ENCODE results near the gene TELO2. TPM values are rescaled to one million over a fixed set of nuclear protein-coding genes. Genes with fewer than 3 reads are reported as not detected.
"Not testable (repeated sequence)": the region's sequence is repeated elsewhere in the genome, so short reads cannot be mapped to it uniquely, and the experiment has no call there.

Gene TELO2
- total RNA-seq, 4 donors from 2014 or later = 23.1 to 40.0 (median 34.1) TPM

GRCh38 chr16:1466054-1466453, 27.1 kb upstream of the TELO2 start:
- TF ChIP-seq POLR2A (IDR thresholded peaks at IDR 0.05) = no peak
- TF ChIP-seq CTCF (IDR thresholded peaks at IDR 0.05) = no peak
- DNase-seq (ENCODE audit: low spot score in 2 of 2) = no peak
- no peak overlapping the region for H3K4me3 ChIP-seq (ENCODE audit: low read depth, poor library complexity, severe bottlenecking)
- intact Hi-C loops (cut with DNase I; ENCODE audit: low total_unique reads) = loop anchor here (10.0 kb wide), 1 partner anchor 279 kb away; no protein-coding TSS in a partner anchor
- 90 to 91% methylated on average over 24 of the region's 24 CpGs for WGBS, 2 donors

- no peak overlapping the region for H3K4me3 ChIP-seq (ENCODE audit: low read depth, poor library complexity, severe bottlenecking)
- intact Hi-C loops (cut with DNase I; ENCODE audit: low total_unique reads) = loop anchor here (10.0 kb wide), 1 partner anchor 278 kb away; no protein-coding TSS in a partner anchor
- TF ChIP-seq POLR2A (IDR thresholded peaks at IDR 0.05) = no peak
- no peak for TF ChIP-seq CTCF (IDR thresholded peaks at IDR 0.05)
- DNase-seq (ENCODE audit: low spot score in 2 of 2) = no peak
- WGBS, 2 donors = 78 to 85% methylated on average over 9 to 14 of the region's 14 CpGs
Observed at GRCh38 chr16:1466968-1467521, 26.1 kb upstream of the TELO2 start.

- intact Hi-C loops (cut with DNase I; ENCODE audit: low total_unique reads) = loop anchor here (10.0 kb wide), 1 partner anchor 276 kb away; no protein-coding TSS in a partner anchor
- H3K4me3 ChIP-seq (ENCODE audit: low read depth, poor library complexity, severe bottlenecking) = no peak overlapping the region
- no peak for DNase-seq (ENCODE audit: low spot score in 2 of 2)
- 73 to 76% methylated on average over 22 of the region's 22 CpGs for WGBS, 2 donors
- TF ChIP-seq CTCF (IDR thresholded peaks at IDR 0.05) (no peak), POLR2A (IDR thresholded peaks at IDR 0.05) (no peak)
Observed at GRCh38 chr16:1468426-1468810, 24.7 kb upstream of the TELO2 start.

- H3K4me3 ChIP-seq (ENCODE audit: low read depth, poor library complexity, severe bottlenecking); DNase-seq (ENCODE audit: low spot score in 2 of 2): not testable (repeated sequence)
- WGBS, 2 donors = 70 to 85% methylated on average over 5 of the region's 5 CpGs
- intact Hi-C loops (cut with DNase I; ENCODE audit: low total_unique reads) = loop anchor here (10.0 kb wide), 1 partner anchor 276 kb away; no protein-coding TSS in a partner anchor
Observed at GRCh38 chr16:1469141-1469540, 24.0 kb upstream of the TELO2 start.

- intact Hi-C loops (cut with DNase I; ENCODE audit: low total_unique reads) = loop anchor here (10.0 kb wide), 1 partner anchor 275 kb away; no protein-coding TSS in a partner anchor
- TF ChIP-seq CTCF (IDR thresholded peaks at IDR 0.05) = no peak
- TF ChIP-seq POLR2A (IDR thresholded peaks at IDR 0.05) = no peak
- 73 to 85% methylated on average over 20 of the region's 20 CpGs for WGBS, 2 donors
- H3K4me3 ChIP-seq (ENCODE audit: low read depth, poor library complexity, severe bottlenecking) = no peak overlapping the region
- DNase-seq (ENCODE audit: low spot score in 2 of 2) = no peak
Observed at GRCh38 chr16:1469693-1470201, 23.4 kb upstream of the TELO2 start.

- no peak overlapping the region for H3K4me3 ChIP-seq (ENCODE audit: low read depth, poor library complexity, severe bottlenecking)
- WGBS, 2 donors = 64 to 77% methylated on average over 14 of the region's 14 CpGs
- TF ChIP-seq CTCF (IDR thresholded peaks at IDR 0.05) (no peak), POLR2A (IDR thresholded peaks at IDR 0.05) (no peak)
- no peak for DNase-seq (ENCODE audit: low spot score in 2 of 2)
- intact Hi-C loops (cut with DNase I; ENCODE audit: low total_unique reads) = no loop called here
Observed at GRCh38 chr16:1470481-1471251, 22.5 kb upstream of the TELO2 start.

Data from lower leg skin (tissue), 4 donors.